B cell (primary cell): ENCODE data around the gene MPP4. TPM values are rescaled to one million over a fixed set of nuclear protein-coding genes. Genes with fewer than 3 reads are reported as not detected.

Experiments used
- ATAC-seq: fragments of 200-7000 bp; cut with Tn5 transposase; one replicate; pipeline ENCODE4 v1.10.0; 2021; ENCODE audit warnings: low read depth, mild to moderate bottlenecking, moderate number of reproducible peaks, moderate library complexity
- CTCF ChIA-PET: fragments of 350-600 bp; sonication (Branson Sonifier 250); formaldehyde crosslinking; loops from one replicate; lab custom pipeline; 2021; ENCODE audit warnings: antibody characterized with exemption, inconsistent platforms; lab: Charles Lee
- POLR2A ChIA-PET: fragments of 350-600 bp; sonication (Branson Sonifier 250); formaldehyde crosslinking; loops from one replicate; lab custom pipeline; 2021; ENCODE audit warnings: antibody characterized with exemption; lab: Charles Lee
- DNase-seq: peaks from one replicate; pipeline ENCODE4 v3.0.0; 2013
- H2AFZ ChIP-seq: 2 replicates; pipeline ENCODE4 v1.6.1; 2012; ENCODE audit warnings: mild to moderate bottlenecking, low read depth, low read length; ENCODE audit not compliant: insufficient read depth, poor library complexity, severe bottlenecking
- H3K27ac ChIP-seq, 2 donors: 1 replicate in 1 of 2; 2 replicates in 1 of 2; pipeline ENCODE4 v1.5.1; 2012 to 2013; ENCODE audit warnings: low read length in 2 of 2, mild to moderate bottlenecking in 2 of 2, moderate library complexity in 1 of 2
- H3K27me3 ChIP-seq, 4 experiments: fragments of 200-600 bp in 1 of 4; sonication (generic) in 1 of 4; replicated peaks in 1 of 4; 1 replicate in 2 of 4; 2 replicates in 2 of 4; pipeline versions ENCODE4 v1.6.1 to v1.7.0; 2013 to 2016; ENCODE audit warnings: low read length in 3 of 4, mild to moderate bottlenecking in 2 of 4, mixed read lengths in 1 of 4, moderate library complexity in 1 of 4; ENCODE audit not compliant: insufficient read depth in 4 of 4, control insufficient read depth in 3 of 4; ENCODE audit errors: control extremely low read depth in 1 of 4
- H3K36me3 ChIP-seq, 2 experiments: replicated peaks in 1 of 2; 1 replicate in 1 of 2; 2 replicates in 1 of 2; pipeline versions ENCODE4 v1.6.1 to v1.7.1; 2013; ENCODE audit warnings: low read length in 1 of 2; ENCODE audit not compliant: insufficient read depth in 2 of 2, control insufficient read depth in 1 of 2; ENCODE audit errors: control extremely low read depth in 1 of 2, extremely low read depth in 1 of 2
- H3K4me1 ChIP-seq, 2 donors: fragments of 200-600 bp in 1 of 2; sonication (generic) in 1 of 2; 1 replicate in 1 of 2; 2 replicates in 1 of 2; pipeline versions ENCODE4 v1.5.1 to v1.6.1; 2013 to 2017; ENCODE audit warnings: low read length in 2 of 2; ENCODE audit not compliant: control insufficient read depth in 2 of 2, insufficient read depth in 2 of 2
- H3K4me2 ChIP-seq: replicated peaks from 2 replicates; pipeline ENCODE3; 2012; ENCODE audit warnings: mild to moderate bottlenecking, low read depth, low read length; ENCODE audit not compliant: poor library complexity, severe bottlenecking
- H3K4me3 ChIP-seq, 5 experiments: fragments of 200-600 bp in 1 of 5; sonication (generic) in 1 of 5; 1 replicate in 3 of 5; 2 replicates in 2 of 5; pipeline versions ENCODE4 v1.5.1 to v1.7.0; 2011 to 2016; ENCODE audit warnings: low read length in 4 of 5, mild to moderate bottlenecking in 4 of 5, low read depth in 2 of 5, control low read depth in 1 of 5, moderate library complexity in 1 of 5; ENCODE audit not compliant: insufficient read depth in 1 of 5; ENCODE audit errors: control extremely low read depth in 1 of 5, extremely low read depth in 1 of 5
- H3K79me2 ChIP-seq: fragments of 200-600 bp; sonication (generic); one replicate; pipeline ENCODE4 v1.6.0; 2016; ENCODE audit warnings: low read length; ENCODE audit not compliant: control insufficient read depth, insufficient read depth
- H3K9ac ChIP-seq: fragments of 200-600 bp; sonication (generic); 2 replicates; pipeline ENCODE4 v1.6.1; 2017; ENCODE audit warnings: mild to moderate bottlenecking, low read length, moderate library complexity
- H3K9me3 ChIP-seq, 3 donors: one replicate each; pipeline versions ENCODE4 v1.6.1 to v1.7.1; 2013; ENCODE audit warnings: low read length in 2 of 3; ENCODE audit not compliant: control insufficient read depth in 2 of 3, insufficient read depth in 1 of 3; ENCODE audit errors: control extremely low read depth in 1 of 3
- H4K20me1 ChIP-seq: 2 replicates; pipeline ENCODE4 v1.6.0; 2012; ENCODE audit warnings: mild to moderate bottlenecking, low read length; ENCODE audit not compliant: insufficient read depth, control insufficient read depth, poor library complexity, severe bottlenecking
- H3K27ac Mint-ChIP-seq: one replicate; pipeline ENCODE4 v1.8.0; 2021; ENCODE audit warnings: mixed read lengths
- H3K27me3 Mint-ChIP-seq: one replicate; pipeline ENCODE4 v1.8.0; 2021; ENCODE audit warnings: mixed read lengths
- H3K4me1 Mint-ChIP-seq: one replicate; pipeline ENCODE4 v1.8.0; 2021; ENCODE audit warnings: mixed read lengths
- H3K4me3 Mint-ChIP-seq: one replicate; pipeline ENCODE4 v1.8.0; 2021; ENCODE audit warnings: mixed read lengths
- H3K9me3 Mint-ChIP-seq: one replicate; pipeline ENCODE4 v1.8.0; 2022; ENCODE audit warnings: mixed read lengths; ENCODE audit not compliant: insufficient read depth
- CTCF ChIP-seq: fragments of 200-600 bp; IDR thresholded peaks from one replicate; pipeline ENCODE4 v1.8.0; 2022; ENCODE audit warnings: antibody characterized with exemption, mild to moderate bottlenecking
- EZH2 ChIP-seq: IDR thresholded peaks from 2 replicates; pipeline ENCODE4 v1.6.1; 2012; ENCODE audit warnings: borderline replicate concordance, low read depth, mild to moderate bottlenecking, moderate library complexity, low read length; ENCODE audit not compliant: insufficient read depth, poor library complexity, severe bottlenecking
- WGBS: methylation state at CpG from one replicate; pipeline ENCODE4 v1.1.5; 2013; ENCODE audit warnings: missing lambda C conversion rate; ENCODE audit not compliant: insufficient coverage; 5-methylcytosine and 5-hydroxymethylcytosine counted together
- intact Hi-C: fragments of 100-400 bp; cut with micrococcal nuclease; formaldehyde crosslinking; loops from one replicate; pipeline ENCODE4 v1.10.0; 2022
- polyA plus RNA-seq: library from polyadenylated mRNA; depleted of rRNA; stranded (reverse); fragments of >200 nt; gene quantifications from 2 replicates; pipeline ENCODE4 v1.2.3, GENCODE V29; 2012
- total RNA-seq, 2 donors: library from RNA; stranded (reverse); fragments of 120-200 nt in 1 of 2; gene quantifications; 1 replicate in 1 of 2; 2 replicates in 1 of 2; pipeline versions ENCODE4 v1.2.3 to v1.2.4, GENCODE V29; 2013 to 2022

MPP4 gene
- total and polyA plus RNA-seq, 2 donors (not counting 1 experiment from before 2014, with no cell fraction given) = not detected

- ATAC-seq (no peak), DNase-seq (no peak)
- no peak for TF ChIP-seq CTCF
- no peak for TF ChIP-seq EZH2
- no peak overlapping the region for H3K9ac ChIP-seq
- no peaks in the 10 kb centered on the region for H4K20me1 ChIP-seq
- Mint-ChIP-seq H3K4me1 (no peaks in the 10 kb centered on the region), H3K9me3 (no peaks in the 10 kb centered on the region), H3K27ac (no peak overlapping the region), H3K27me3 (peaks cover 31% of the 10 kb centered on the region), H3K4me3 (no peak overlapping the region)
- no peak overlapping the region for H2AFZ ChIP-seq
- CTCF ChIA-PET = no interaction called here
- H3K4me3 ChIP-seq = no peak overlapping the region
- H3K79me2 ChIP-seq = no peaks in the 10 kb centered on the region
- WGBS = 85% methylated on average over 3 of the region's 3 CpGs
- no peaks in the 10 kb centered on the region for H3K4me1 ChIP-seq
- H3K27me3 ChIP-seq = peaks cover 0 to 11% (median 2%) of the 10 kb centered on the region in 4 experiments
- no peaks in the 10 kb centered on the region for H3K9me3 ChIP-seq
- no peak overlapping the region for H3K27ac ChIP-seq
- H3K36me3 ChIP-seq = no peaks in the 10 kb centered on the region
- POLR2A ChIA-PET = no interaction called here
- intact Hi-C loops = no loop called here
- H3K4me2 ChIP-seq = no peak overlapping the region
These were observed 13.3 kb downstream of the MPP4 start for GRCh38 chr2:201685156-201685555.

- DNase-seq (no peak), ATAC-seq (no peak)
- Mint-ChIP-seq H3K4me1 (no peaks in the 10 kb centered on the region), H3K27me3 (peaks cover 23% of the 10 kb centered on the region), H3K27ac (no peak overlapping the region), H3K4me3 (no peak overlapping the region), H3K9me3 (no peaks in the 10 kb centered on the region)
- H3K79me2 ChIP-seq = no peaks in the 10 kb centered on the region
- H3K9ac ChIP-seq = no peak overlapping the region
- no peak overlapping the region for H3K4me3 ChIP-seq
- no peaks in the 10 kb centered on the region for H3K9me3 ChIP-seq
- H2AFZ ChIP-seq = no peak overlapping the region
- 78% methylated on average over 9 of the region's 9 CpGs for WGBS
- no peaks in the 10 kb centered on the region for H3K36me3 ChIP-seq
- ChIA-PET CTCF (interaction anchor here (2.1 kb wide), 1 partner anchor 10 kb away, joined by 5 read pairs; no protein-coding TSS in a partner anchor), POLR2A (no interaction called here)
- no peaks in the 10 kb centered on the region for H4K20me1 ChIP-seq
- H3K4me1 ChIP-seq = no peaks in the 10 kb centered on the region
- H3K27ac ChIP-seq = no peak overlapping the region
- TF ChIP-seq EZH2 (no peak), CTCF (peak; percentile 19)
- peaks cover 0 to 11% (median 2%) of the 10 kb centered on the region in 4 experiments for H3K27me3 ChIP-seq
- H3K4me2 ChIP-seq = no peak overlapping the region
- intact Hi-C loops = no loop called here
These were observed 17.7 kb downstream of the MPP4 start for GRCh38 chr2:201680743-201681142.
